Kidney epithelial cell (primary cell): ENCODE measurements around the gene VCL. TPM values are rescaled to one million over a fixed set of nuclear protein-coding genes. Genes with fewer than 3 reads are reported as not detected.
"Not testable (repeated sequence)": the region's sequence is repeated elsewhere in the genome, so short reads cannot be mapped to it uniquely, and the experiment has no call there.

Experiments used
- DNase-seq: peaks from one replicate; pipeline ENCODE4 v3.0.0-alpha.2; 2010; ENCODE audit warnings: low read depth
- H3K27me3 ChIP-seq: 2 replicates; pipeline ENCODE4 v1.6.0; 2011; ENCODE audit warnings: low read length; ENCODE audit not compliant: control insufficient read depth, insufficient read depth
- H3K36me3 ChIP-seq: 2 replicates; pipeline ENCODE4 v1.5.1; 2011; ENCODE audit warnings: low read length; ENCODE audit not compliant: control insufficient read depth, insufficient read depth
- H3K4me3 ChIP-seq: 2 replicates; pipeline ENCODE4 v1.5.1; 2011; ENCODE audit warnings: low read depth, mild to moderate bottlenecking, control low read depth, low read length
- total RNA-seq: library from RNA; depleted of rRNA; stranded (reverse); fragments of >200 nt; gene quantifications from 2 replicates; pipeline ENCODE4 v1.2.3, GENCODE V29; 2015
- TF ChIP-seq, protein P1 (sequence below): IDR thresholded peaks from 2 replicates; pipeline ENCODE4 v1.5.1; 2011; ENCODE audit warnings: mild to moderate bottlenecking, moderate library complexity, low read length, control low read depth, inconsistent platforms; ENCODE audit not compliant: insufficient read depth, poor library complexity, severe bottlenecking

Gene VCL
- total RNA-seq, 1 donor from 2014 or later: 148 TPM

DNA sequence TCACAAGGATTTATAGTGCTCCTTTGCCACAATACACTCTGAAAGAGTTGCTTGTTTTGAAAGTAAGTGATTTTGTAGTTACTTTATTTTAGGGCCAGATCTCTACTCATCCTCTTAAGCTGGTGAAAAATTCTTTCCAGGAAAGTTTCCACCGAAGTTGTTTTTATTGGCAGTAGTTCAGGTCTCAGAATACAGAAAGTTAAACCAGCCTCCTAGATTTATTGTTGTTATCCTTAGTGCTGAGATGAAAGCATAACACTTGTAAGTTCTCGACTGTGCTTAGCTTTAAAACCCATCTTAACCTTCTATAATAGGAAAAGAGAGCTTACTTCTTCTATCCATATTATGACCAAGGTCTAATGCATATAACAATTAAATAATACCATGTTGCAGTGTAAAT, 147.2 kb downstream of the VCL start:
- Histone ChIP-seq H3K27me3 (no peaks in the 10 kb centered on the region), H3K4me3 (no peak overlapping the region), H3K36me3 (no peaks in the 10 kb centered on the region)
- TF ChIP-seq, protein P1, sequence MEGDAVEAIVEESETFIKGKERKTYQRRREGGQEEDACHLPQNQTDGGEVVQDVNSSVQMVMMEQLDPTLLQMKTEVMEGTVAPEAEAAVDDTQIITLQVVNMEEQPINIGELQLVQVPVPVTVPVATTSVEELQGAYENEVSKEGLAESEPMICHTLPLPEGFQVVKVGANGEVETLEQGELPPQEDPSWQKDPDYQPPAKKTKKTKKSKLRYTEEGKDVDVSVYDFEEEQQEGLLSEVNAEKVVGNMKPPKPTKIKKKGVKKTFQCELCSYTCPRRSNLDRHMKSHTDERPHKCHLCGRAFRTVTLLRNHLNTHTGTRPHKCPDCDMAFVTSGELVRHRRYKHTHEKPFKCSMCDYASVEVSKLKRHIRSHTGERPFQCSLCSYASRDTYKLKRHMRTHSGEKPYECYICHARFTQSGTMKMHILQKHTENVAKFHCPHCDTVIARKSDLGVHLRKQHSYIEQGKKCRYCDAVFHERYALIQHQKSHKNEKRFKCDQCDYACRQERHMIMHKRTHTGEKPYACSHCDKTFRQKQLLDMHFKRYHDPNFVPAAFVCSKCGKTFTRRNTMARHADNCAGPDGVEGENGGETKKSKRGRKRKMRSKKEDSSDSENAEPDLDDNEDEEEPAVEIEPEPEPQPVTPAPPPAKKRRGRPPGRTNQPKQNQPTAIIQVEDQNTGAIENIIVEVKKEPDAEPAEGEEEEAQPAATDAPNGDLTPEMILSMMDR: no peak
- DNase-seq: peak; percentile 35

DNA sequence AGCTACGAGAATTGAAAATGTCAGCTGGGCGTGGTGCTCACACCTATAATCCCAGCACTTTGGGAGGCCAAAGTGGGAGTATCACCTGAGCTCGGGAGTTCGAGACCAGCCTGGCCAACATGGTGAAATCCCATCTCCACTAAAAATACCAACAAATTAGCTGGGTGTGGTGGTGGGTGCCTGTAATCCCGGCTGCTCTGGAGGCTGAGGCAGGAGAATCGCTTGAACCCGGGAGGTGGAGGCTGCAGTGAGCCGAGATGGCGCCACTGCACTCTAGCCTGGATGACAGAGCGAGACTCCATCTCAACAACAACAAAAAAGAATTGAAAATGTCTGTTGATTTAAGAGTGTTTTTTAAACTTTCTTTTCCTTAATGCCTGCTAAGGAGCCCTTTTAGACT, 149.1 kb downstream of the VCL start:
- H3K4me3 ChIP-seq, H3K36me3 ChIP-seq, H3K27me3 ChIP-seq, DNase-seq: not testable (repeated sequence)

DNA sequence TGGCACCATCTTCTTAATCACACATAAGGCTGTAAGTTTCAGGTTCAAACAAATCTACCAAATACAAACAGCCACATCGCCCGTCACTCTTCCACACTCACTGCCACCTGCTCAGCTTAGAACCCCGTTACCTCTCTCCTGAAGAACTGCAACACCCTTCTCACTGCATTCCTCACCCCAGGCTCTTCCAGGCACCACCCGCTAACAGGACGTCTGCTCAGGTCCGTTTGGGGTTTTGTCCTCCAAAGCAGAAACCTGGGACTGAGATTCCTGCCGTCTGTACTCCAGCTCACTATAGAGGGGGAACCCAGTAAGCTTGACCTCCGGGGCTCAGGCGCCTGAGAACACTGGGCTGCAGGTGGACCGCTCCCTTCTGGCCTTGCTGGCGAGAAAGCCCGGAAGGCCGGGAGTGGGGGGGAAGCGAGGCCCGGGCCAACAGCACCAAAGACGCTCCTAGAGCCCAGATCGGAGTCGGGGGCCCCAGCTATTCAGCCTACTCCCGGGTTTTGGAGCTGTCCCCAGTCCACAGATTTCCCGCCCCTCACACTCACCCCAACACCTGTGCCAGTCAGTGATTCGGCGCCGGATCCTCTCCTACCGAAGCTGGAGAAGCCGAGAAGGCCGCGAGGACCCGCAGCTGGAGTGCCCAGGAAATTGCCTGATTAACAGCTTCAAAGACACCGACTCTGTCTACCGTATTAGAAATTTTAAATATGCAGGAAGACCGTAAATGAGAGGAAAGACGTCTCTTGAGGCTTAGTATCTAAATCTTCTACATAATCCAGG, 152.5 kb downstream of the VCL start, which contains the start of gene AP3M1:
AP3M1 (minus strand) TSS at position 625 of the 786 bp plus-strand sequence. CDS start 12,449 bp downstream, outside the sequence.
- TF ChIP-seq, protein P1: no peak
- DNase-seq: no peak
- Histone ChIP-seq H3K4me3 (peak within 1 kb of the TSS; percentile 91), H3K36me3 (no peaks in the 10 kb centered on the region), H3K27me3 (no peaks in the 10 kb centered on the region)

DNA sequence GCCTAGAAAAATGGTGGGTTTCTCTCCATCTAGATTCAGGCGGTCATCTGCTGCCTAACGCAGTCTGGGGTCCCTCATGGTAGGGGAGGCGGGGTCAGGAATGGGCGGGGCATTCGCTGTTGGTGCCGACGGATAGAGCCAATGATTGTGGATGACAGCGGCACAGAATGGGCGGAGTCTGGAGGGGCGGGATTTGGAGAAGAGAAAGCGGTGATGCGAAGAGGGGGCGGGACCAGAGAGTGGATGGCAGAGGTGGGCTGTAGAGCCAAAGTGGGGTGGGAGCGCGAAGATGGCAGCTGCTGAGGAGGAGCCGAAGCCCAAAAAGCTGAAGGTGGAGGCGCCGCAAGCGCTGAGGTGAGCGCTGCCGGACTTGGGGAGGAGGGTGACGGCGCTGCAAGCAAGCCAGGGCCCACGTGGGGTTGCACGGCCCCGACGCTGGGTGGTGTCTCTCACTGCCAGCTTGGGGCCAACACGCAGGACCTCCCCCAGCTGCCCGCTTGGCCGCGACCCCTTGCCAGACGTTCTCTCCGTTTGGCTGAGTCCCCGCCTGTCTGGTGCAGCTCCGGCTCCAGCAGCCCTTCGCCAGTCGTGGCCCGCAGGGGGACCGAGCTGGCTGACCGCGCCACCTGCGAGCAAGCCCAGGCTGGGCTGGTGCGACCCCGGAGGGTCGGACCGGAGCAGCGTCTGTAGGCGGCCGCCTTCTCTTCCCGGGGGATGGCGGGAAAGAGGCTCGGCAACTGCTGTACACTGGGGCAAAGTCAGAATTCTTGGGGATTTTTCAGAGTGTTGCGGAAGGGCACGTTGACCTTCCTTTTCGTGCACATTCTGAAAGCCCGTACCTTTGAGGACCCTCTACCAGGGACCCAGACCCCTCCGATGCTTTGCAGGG, 153.3 kb downstream of the VCL start, which contains the start of gene ADK:
ADK (plus strand) TSS at position 232 of the 889 bp plus-strand sequence; CDS start at position 290, 58 bp downstream.
- Histone ChIP-seq H3K36me3 (no peaks in the 10 kb centered on the region), H3K4me3 (peak within 1 kb of the TSS; percentile 91), H3K27me3 (no peaks in the 10 kb centered on the region)
- peak; percentile 87 for DNase-seq
- TF ChIP-seq, protein P1: peak; percentile 15

DNA sequence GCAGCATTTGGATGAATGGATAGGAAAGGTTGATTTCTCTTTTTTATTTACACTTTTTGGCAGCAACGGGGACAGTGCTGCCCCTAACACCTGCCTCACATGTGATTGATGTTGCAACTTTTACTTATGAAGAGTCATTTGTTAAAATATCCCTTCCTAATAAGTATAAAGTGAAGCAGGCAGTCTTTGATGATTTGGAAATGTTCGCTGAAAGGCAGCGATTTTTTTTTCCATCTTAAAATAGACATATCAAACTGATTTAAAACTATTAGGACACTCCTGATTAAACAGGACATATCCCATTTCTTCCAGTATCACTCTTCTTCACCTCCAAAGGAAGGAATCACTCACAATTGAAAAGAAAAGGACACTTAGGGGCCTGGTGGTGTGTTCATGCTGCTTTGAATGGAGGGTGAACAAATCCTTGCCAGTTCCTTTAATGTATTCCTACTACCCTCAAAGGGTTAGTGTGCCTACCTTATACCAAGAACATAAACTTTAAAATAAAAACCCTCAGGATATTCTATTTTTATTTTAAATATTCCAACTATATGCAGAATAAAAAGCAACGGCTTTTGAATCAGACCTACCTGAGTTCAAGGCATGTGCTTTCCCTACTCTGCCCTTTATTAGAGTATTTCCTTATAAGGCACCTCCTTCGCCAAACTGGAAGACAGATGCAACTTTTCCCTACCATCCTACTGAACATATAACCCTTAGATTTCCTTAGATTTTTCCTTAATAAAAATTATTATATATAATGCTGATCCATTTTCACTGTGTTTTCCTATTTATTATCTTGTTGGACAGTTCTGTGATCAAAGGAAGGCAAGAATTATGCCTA, 154.2 kb downstream of the VCL start:
- Histone ChIP-seq H3K27me3 (no peaks in the 10 kb centered on the region), H3K36me3 (no peaks in the 10 kb centered on the region), H3K4me3 (peak overlapping the region; percentile 71)
- TF ChIP-seq, protein P1: no peak
- no peak for DNase-seq
